ENCODE data around the gene ATXN1. TPM values are rescaled to one million over a fixed set of nuclear protein-coding genes. Genes with fewer than 3 reads are reported as not detected.

ATXN1 gene
- total RNA-seq, 1 experiment from 2014 or later = 5.6 TPM

GRCh38 chr6:16369140-16369745 is 392.0 kb downstream of the ATXN1 start:
- Histone ChIP-seq H3K18ac (ENCODE audit: insufficient read length, low read depth, low read length) (no peak overlapping the region), H3T11ph (ENCODE audit: low read length) (no peak overlapping the region), H4K91ac (ENCODE audit: insufficient read length, low read depth, low read length) (no peak overlapping the region), H3K4ac (ENCODE audit: low read depth, low read length) (no peak overlapping the region), H3K4me1 (ENCODE audit: insufficient read depth, low read length) (no peaks in the 10 kb centered on the region), H4K20me1 (ENCODE audit: control insufficient read depth, insufficient read depth, insufficient read length) (no peaks in the 10 kb centered on the region), H3K56ac (ENCODE audit: insufficient read length, low read depth, low read length) (no peak overlapping the region), H3K9ac (ENCODE audit: extremely low read depth, insufficient read length, low read length) (no peak overlapping the region), H3K27ac (ENCODE audit: insufficient read length, low read depth, low read length) (no peak overlapping the region), H2BK120ac (ENCODE audit: low read depth, low read length, poor library complexity, severe bottlenecking) (no peak overlapping the region), H3K9me3 (ENCODE audit: control insufficient read depth, low read depth, low read length) (no peaks in the 10 kb centered on the region), H4K8ac (replicated peaks; ENCODE audit: insufficient read length, low read depth, low read length) (no peak overlapping the region), H2BK20ac (ENCODE audit: low read depth, low read length, poor library complexity, severe bottlenecking) (no peak overlapping the region), H3K79me1 (ENCODE audit: insufficient read depth, low read depth, low read length, poor library complexity, severe bottlenecking) (no peaks in the 10 kb centered on the region), H4K5ac (ENCODE audit: insufficient read length, low read depth, low read length) (no peak overlapping the region), H3K23ac (ENCODE audit: insufficient read length, low read depth, low read length) (no peak overlapping the region), H3K79me2 (ENCODE audit: insufficient read depth, low read length) (no peaks in the 10 kb centered on the region), H2BK5ac (ENCODE audit: insufficient read length, low read length) (no peak overlapping the region), H2BK15ac (ENCODE audit: low read depth, low read length) (no peak overlapping the region), H3K27me3 (ENCODE audit: insufficient read depth, low read length) (no peaks in the 10 kb centered on the region), H2AK5ac (ENCODE audit: insufficient read length, low read length) (no peak overlapping the region), H3K23me2 (ENCODE audit: insufficient read length, low read depth, low read length, poor library complexity, severe bottlenecking) (no peaks in the 10 kb centered on the region), H3K14ac (ENCODE audit: insufficient read depth, low read length) (no peak overlapping the region), H2BK12ac (ENCODE audit: insufficient read length, low read depth, low read length) (no peak overlapping the region), H3K4me2 (ENCODE audit: insufficient read depth, insufficient read length, low read length) (no peak overlapping the region), H2AFZ (ENCODE audit: low read length) (no peak overlapping the region)
- H3K36me3 Mint-ChIP-seq (ENCODE audit: insufficient read depth in 1 of 3, low read depth in 3 of 3) = no peaks in the 10 kb centered on the region
- H3K4me1 Mint-ChIP-seq = peaks cover 5 to 6% of the 10 kb centered on the region in 2 experiments
- DNase-seq = no peak
- H3K9me3 Mint-ChIP-seq = no peaks in the 10 kb centered on the region
- H3K27me3 Mint-ChIP-seq (ENCODE audit: low read depth) = no peaks in the 10 kb centered on the region; the same call in 1 of the 2 replicates
- H3K27ac Mint-ChIP-seq = no peak overlapping the region
- TF ChIP-seq CTCF (conservative IDR thresholded peaks at IDR 0.05) = no peak
- WGBS (ENCODE audit: extremely low coverage, insufficient read length, low lambda C conversion rate) = no CpG with 5 or more reads among the region's 8 CpGs
- no peak overlapping the region for H3K4me3 Mint-ChIP-seq
